ENCODE data around the gene PITX2.

PITX2 gene

GRCh38 chr4:110625576-110626257, 2.8 kb upstream of the PITX2 start:
- CTCF ChIA-PET = no interaction called here
- H3K4me3 ChIP-seq (ENCODE audit: low read depth, low read length) = no peak overlapping the region
- TF ChIP-seq, protein P1, sequence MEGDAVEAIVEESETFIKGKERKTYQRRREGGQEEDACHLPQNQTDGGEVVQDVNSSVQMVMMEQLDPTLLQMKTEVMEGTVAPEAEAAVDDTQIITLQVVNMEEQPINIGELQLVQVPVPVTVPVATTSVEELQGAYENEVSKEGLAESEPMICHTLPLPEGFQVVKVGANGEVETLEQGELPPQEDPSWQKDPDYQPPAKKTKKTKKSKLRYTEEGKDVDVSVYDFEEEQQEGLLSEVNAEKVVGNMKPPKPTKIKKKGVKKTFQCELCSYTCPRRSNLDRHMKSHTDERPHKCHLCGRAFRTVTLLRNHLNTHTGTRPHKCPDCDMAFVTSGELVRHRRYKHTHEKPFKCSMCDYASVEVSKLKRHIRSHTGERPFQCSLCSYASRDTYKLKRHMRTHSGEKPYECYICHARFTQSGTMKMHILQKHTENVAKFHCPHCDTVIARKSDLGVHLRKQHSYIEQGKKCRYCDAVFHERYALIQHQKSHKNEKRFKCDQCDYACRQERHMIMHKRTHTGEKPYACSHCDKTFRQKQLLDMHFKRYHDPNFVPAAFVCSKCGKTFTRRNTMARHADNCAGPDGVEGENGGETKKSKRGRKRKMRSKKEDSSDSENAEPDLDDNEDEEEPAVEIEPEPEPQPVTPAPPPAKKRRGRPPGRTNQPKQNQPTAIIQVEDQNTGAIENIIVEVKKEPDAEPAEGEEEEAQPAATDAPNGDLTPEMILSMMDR (IDR thresholded peaks at IDR 0.05; ENCODE audit: insufficient read depth, low read length, missing control alignments) = no peak
- DNase-seq (ENCODE audit: low read depth, low spot score) = no peak
- POLR2A ChIA-PET = no interaction called here

DNA sequence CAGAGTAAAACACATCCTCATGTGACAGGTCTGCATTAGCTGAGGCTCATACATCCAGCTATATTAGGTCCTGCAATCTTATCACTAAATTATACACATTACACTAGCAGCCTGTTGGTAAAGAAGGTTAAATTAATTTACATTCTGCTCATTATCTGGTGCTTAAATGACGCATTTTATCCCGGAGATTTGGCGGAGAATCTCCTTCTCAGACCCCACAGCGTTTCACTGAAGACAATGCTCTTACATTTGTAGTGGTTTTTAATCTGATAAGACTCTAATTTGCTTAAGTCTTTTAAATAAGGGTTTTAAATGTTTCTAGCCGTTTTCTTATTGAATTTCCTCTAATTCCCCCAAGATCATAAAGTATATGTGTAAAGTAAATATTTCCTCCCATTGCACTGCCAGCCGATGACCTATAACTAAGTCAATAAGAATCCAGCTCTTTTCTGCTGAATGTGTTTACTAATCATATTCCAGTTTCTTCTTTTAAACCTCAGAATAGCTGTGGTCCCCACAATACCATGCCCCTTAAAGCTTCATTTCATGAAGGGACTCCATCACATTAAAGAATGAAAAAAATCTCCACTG, 2.1 kb upstream of the PITX2 start:
- H3K4me3 ChIP-seq (ENCODE audit: low read depth, low read length) = no peak overlapping the region
- no peak for DNase-seq (ENCODE audit: low read depth, low spot score)
- TF ChIP-seq, protein P1 (IDR thresholded peaks at IDR 0.05; ENCODE audit: insufficient read depth, low read length, missing control alignments) = no peak
- CTCF ChIA-PET = interaction anchor here (1.0 kb wide), 1 partner anchor 1007 kb away, joined by 3 read pairs; no protein-coding TSS in a partner anchor
- POLR2A ChIA-PET = no interaction called here

GRCh38 chr4:110624398-110624780, 1.5 kb upstream of the PITX2 start:
- ChIA-PET POLR2A (no interaction called here), CTCF (interaction anchor here (1.0 to 1.4 kb wide), 3 partner anchors 9 to 1007 kb away, joined by 3 to 7 read pairs (median 3); no protein-coding TSS in a partner anchor)
- TF ChIP-seq, protein P1 (IDR thresholded peaks at IDR 0.05; ENCODE audit: insufficient read depth, low read length, missing control alignments) = no peak
- no peak overlapping the region for H3K4me3 ChIP-seq (ENCODE audit: low read depth, low read length)
- no peak for DNase-seq (ENCODE audit: low read depth, low spot score)

- TF ChIP-seq, protein P1 (IDR thresholded peaks at IDR 0.05; ENCODE audit: insufficient read depth, low read length, missing control alignments) = no peak
- ChIA-PET CTCF (interaction anchor here (0.9 to 1.4 kb wide), 4 partner anchors 9 to 1008 kb away, joined by 3 to 7 read pairs (median 3); no protein-coding TSS in a partner anchor), POLR2A (no interaction called here)
- peak overlapping the region; percentile 60 for H3K4me3 ChIP-seq (ENCODE audit: low read depth, low read length)
- no peak for DNase-seq (ENCODE audit: low read depth, low spot score)
Observed at GRCh38 chr4:110623718-110624397, 981 bp upstream of the PITX2 start.

DNA sequence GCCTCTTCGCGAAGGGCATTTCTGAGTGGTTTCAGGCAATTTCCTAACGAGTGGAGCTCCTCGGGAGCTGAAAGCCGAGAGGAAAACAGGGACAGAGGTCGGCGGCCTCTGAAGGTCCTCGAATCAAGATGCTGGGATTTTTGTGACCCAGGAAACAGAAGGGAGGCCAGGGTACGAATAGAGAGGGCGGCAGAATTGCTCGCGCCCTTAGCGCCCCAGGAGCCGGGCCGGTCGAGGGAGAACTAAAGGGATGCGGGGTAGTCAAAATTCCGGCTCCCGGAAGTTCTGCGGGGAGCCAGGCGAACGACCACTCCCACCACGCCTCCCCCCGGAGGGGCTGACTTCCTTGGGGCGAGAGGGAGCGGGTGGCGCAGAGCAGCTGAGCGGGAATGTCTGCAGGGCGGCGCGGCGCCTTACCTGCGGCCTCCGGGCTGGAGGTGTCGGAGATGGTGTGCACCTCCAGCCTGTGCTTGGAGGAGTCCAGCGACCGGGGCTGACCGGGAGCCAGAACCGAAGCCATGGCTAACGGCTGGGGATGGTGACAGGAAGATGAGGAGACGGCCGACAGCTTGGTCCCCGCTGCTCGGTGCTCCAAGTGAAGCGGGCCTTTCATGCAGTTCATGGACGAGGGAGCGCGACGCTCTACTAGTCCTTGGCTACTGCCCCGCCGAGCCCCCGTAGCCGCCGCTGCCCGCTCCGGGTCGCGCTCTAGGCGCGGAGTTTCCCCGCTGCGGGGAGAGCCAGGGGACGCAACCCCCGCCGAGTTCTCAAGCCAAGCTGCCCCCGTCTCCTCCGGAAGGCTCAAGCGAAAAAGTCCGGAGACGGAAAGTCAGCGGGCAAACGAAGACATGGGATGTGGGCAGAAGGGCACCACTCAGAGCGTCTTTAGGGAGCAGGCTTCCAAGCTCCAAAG, 782 bp downstream of the PITX2 start:
- TF ChIP-seq, protein P1 (IDR thresholded peaks at IDR 0.05; ENCODE audit: insufficient read depth, low read length, missing control alignments) = no peak
- ChIA-PET POLR2A (no interaction called here), CTCF (interaction anchor here (0.6 to 2.5 kb wide), 2 partner anchors 12 to 390 kb away, joined by 3 to 7 read pairs; no protein-coding TSS in a partner anchor)
- H3K4me3 ChIP-seq (ENCODE audit: low read depth, low read length) = peak overlapping the region; percentile 68
- no peak for DNase-seq (ENCODE audit: low read depth, low spot score)

All from AG04449 (cell line).